Activated CD8-positive, alpha-beta memory T cell treated with anti-CD3 and anti-CD28 coated beads, Interleukin-2, amount 10 ng/mL, durations not matched to agents 7 days and 5 days (primary cell): ENCODE results near the gene GFOD2. TPM values are rescaled to one million over a fixed set of nuclear protein-coding genes. Genes with fewer than 3 reads are reported as not detected.

Experiments
- ATAC-seq: fragments of 150-1000 bp; cut with Tn5 transposase; one replicate; pipeline ENCODE4 v1.10.0; 2021; ENCODE audit warnings: moderate library complexity
- CTCF ChIA-PET: fragments of 350-600 bp; sonication (Branson Sonifier 250); formaldehyde crosslinking; loops from one replicate; lab custom pipeline; 2021; ENCODE audit warnings: antibody characterized with exemption; lab: Charles Lee
- DNase-seq: peaks from one replicate; pipeline ENCODE4 v3.0.0-alpha.2; 2020
- H3K27ac Mint-ChIP-seq: one replicate; pipeline ENCODE4 v1.8.0; 2021; ENCODE audit warnings: mild to moderate bottlenecking, mixed read lengths
- H3K27me3 Mint-ChIP-seq: one replicate; pipeline ENCODE4 v1.8.0; 2021; ENCODE audit warnings: mixed read lengths
- H3K36me3 Mint-ChIP-seq: one replicate; pipeline ENCODE4 v1.8.0; 2021; ENCODE audit warnings: mild to moderate bottlenecking, mixed read lengths
- H3K4me1 Mint-ChIP-seq: one replicate; pipeline ENCODE4 v1.8.0; 2021; ENCODE audit warnings: mixed read lengths
- H3K4me3 Mint-ChIP-seq: one replicate; pipeline ENCODE4 v1.8.0; 2021; ENCODE audit warnings: mild to moderate bottlenecking, moderate library complexity, mixed read lengths
- H3K9me3 Mint-ChIP-seq: one replicate; pipeline ENCODE4 v1.8.0; 2022; ENCODE audit warnings: low read depth, mixed read lengths
- total RNA-seq, 2 experiments: library from RNA; stranded (reverse); gene quantifications; one replicate each; pipeline ENCODE4 v1.2.3, GENCODE V29; 2021

The GFOD2 gene
- total RNA-seq, 2 experiments from 2014 or later: 15.1 to 15.8 TPM

GRCh38 chr16:67685388-67686112 is 33.6 kb downstream of the GFOD2 start:
- peaks cover 5% of the 10 kb centered on the region for H3K36me3 Mint-ChIP-seq
- H3K9me3 Mint-ChIP-seq: no peaks in the 10 kb centered on the region
- ATAC-seq (no peak), DNase-seq (no peak)
- H3K27ac Mint-ChIP-seq: no peak overlapping the region
- H3K4me3 Mint-ChIP-seq: no peak overlapping the region
- H3K27me3 Mint-ChIP-seq: no peaks in the 10 kb centered on the region
- CTCF ChIA-PET: no interaction called here
- no peaks in the 10 kb centered on the region for H3K4me1 Mint-ChIP-seq

- DNase-seq (no peak), ATAC-seq (no peak)
- Mint-ChIP-seq H3K36me3 (peaks cover 5% of the 10 kb centered on the region), H3K4me1 (no peaks in the 10 kb centered on the region), H3K4me3 (no peak overlapping the region), H3K9me3 (no peaks in the 10 kb centered on the region), H3K27ac (no peak overlapping the region), H3K27me3 (no peaks in the 10 kb centered on the region)
- CTCF ChIA-PET: no interaction called here
Observed at GRCh38 chr16:67683767-67684166, 35.3 kb downstream of the GFOD2 start.

- no peak for ATAC-seq
Observed at GRCh38 chr16:67679935-67680897, 38.9 kb downstream of the GFOD2 start.

GRCh38 chr16:67678354-67679023 is 40.6 kb downstream of the GFOD2 start:
- CTCF ChIA-PET: interaction anchor here (1.5 to 2.1 kb wide), 3 partner anchors 9 to 138 kb away, joined by 4 read pairs; no protein-coding TSS in a partner anchor
- H3K4me3 Mint-ChIP-seq: no peak overlapping the region
- ATAC-seq: no peak

More at GRCh38 chr16:67679935-67680897, 38.9 kb downstream of the GFOD2 start:
- CTCF ChIA-PET: interaction anchor here (1.0 to 2.1 kb wide), 4 partner anchors 8 to 137 kb away, joined by 3 to 5 read pairs (median 4); no protein-coding TSS in a partner anchor
- peaks cover 5% of the 10 kb centered on the region for H3K36me3 Mint-ChIP-seq
- H3K27ac Mint-ChIP-seq: no peak overlapping the region
- no peaks in the 10 kb centered on the region for H3K4me1 Mint-ChIP-seq
- no peaks in the 10 kb centered on the region for H3K27me3 Mint-ChIP-seq
- H3K4me3 Mint-ChIP-seq: no peak overlapping the region
- no peaks in the 10 kb centered on the region for H3K9me3 Mint-ChIP-seq
- DNase-seq: no peak

GRCh38 chr16:67677712-67678111 is 41.4 kb downstream of the GFOD2 start:
- Mint-ChIP-seq H3K27ac (no peak overlapping the region), H3K4me1 (no peaks in the 10 kb centered on the region), H3K4me3 (no peak overlapping the region), H3K9me3 (no peaks in the 10 kb centered on the region), H3K27me3 (no peaks in the 10 kb centered on the region), H3K36me3 (no peaks in the 10 kb centered on the region)
- no peak for ATAC-seq
- CTCF ChIA-PET: interaction anchor here (1.5 to 1.9 kb wide), 2 partner anchors 10 to 139 kb away, joined by 4 read pairs; no protein-coding TSS in a partner anchor
- no peak for DNase-seq

More at GRCh38 chr16:67678354-67679023, 40.6 kb downstream of the GFOD2 start:
- H3K27me3 Mint-ChIP-seq: no peaks in the 10 kb centered on the region
- DNase-seq: no peak
- no peaks in the 10 kb centered on the region for H3K9me3 Mint-ChIP-seq
- H3K4me1 Mint-ChIP-seq: no peaks in the 10 kb centered on the region
- H3K27ac Mint-ChIP-seq: no peak overlapping the region
- peaks cover 2% of the 10 kb centered on the region for H3K36me3 Mint-ChIP-seq

- no peak overlapping the region for H3K4me3 Mint-ChIP-seq
- no peak for ATAC-seq
- no peak overlapping the region for H3K27ac Mint-ChIP-seq
- DNase-seq: no peak
- CTCF ChIA-PET: interaction anchor here (0.9 to 1.9 kb wide), 4 partner anchors 11 to 140 kb away, joined by 3 to 4 read pairs (median 4); partner anchors contain the start of gene CARMIL2
- no peaks in the 10 kb centered on the region for H3K9me3 Mint-ChIP-seq
- no peaks in the 10 kb centered on the region for H3K4me1 Mint-ChIP-seq
- H3K36me3 Mint-ChIP-seq: no peaks in the 10 kb centered on the region
- no peaks in the 10 kb centered on the region for H3K27me3 Mint-ChIP-seq
Observed at GRCh38 chr16:67676939-67677338, 42.2 kb downstream of the GFOD2 start.

GRCh38 chr16:67676516-67676915 is 42.6 kb downstream of the GFOD2 start:
- Mint-ChIP-seq H3K9me3 (no peaks in the 10 kb centered on the region), H3K27ac (no peak overlapping the region), H3K4me1 (no peaks in the 10 kb centered on the region), H3K4me3 (no peak overlapping the region), H3K27me3 (no peaks in the 10 kb centered on the region), H3K36me3 (no peaks in the 10 kb centered on the region)
- DNase-seq: no peak
- CTCF ChIA-PET: interaction anchor here (0.9 to 1.9 kb wide), 3 partner anchors 11 to 129 kb away, joined by 3 to 4 read pairs (median 3); partner anchors contain the start of gene CARMIL2
- no peak for ATAC-seq

GRCh38 chr16:67675999-67676398 is 43.1 kb downstream of the GFOD2 start:
- CTCF ChIA-PET: interaction anchor here (0.9 kb wide), 1 partner anchor 129 kb away, joined by 3 read pairs; no protein-coding TSS in a partner anchor
- Mint-ChIP-seq H3K36me3 (no peaks in the 10 kb centered on the region), H3K4me1 (no peaks in the 10 kb centered on the region), H3K27ac (no peak overlapping the region), H3K27me3 (no peaks in the 10 kb centered on the region), H3K9me3 (no peaks in the 10 kb centered on the region), H3K4me3 (no peak overlapping the region)
- DNase-seq: no peak
- ATAC-seq: no peak

- Mint-ChIP-seq H3K4me3 (no peak overlapping the region), H3K27me3 (no peaks in the 10 kb centered on the region), H3K27ac (no peak overlapping the region), H3K4me1 (no peaks in the 10 kb centered on the region), H3K36me3 (no peaks in the 10 kb centered on the region), H3K9me3 (no peaks in the 10 kb centered on the region)
- ATAC-seq (no peak), DNase-seq (no peak)
- CTCF ChIA-PET: no interaction called here
Observed at GRCh38 chr16:67675579-67675935, 43.6 kb downstream of the GFOD2 start.

GRCh38 chr16:67674851-67675578 is 44.1 kb downstream of the GFOD2 start:
- H3K4me3 Mint-ChIP-seq: no peak overlapping the region
- no peaks in the 10 kb centered on the region for H3K4me1 Mint-ChIP-seq
- no peaks in the 10 kb centered on the region for H3K9me3 Mint-ChIP-seq
- CTCF ChIA-PET: interaction anchor here (0.9 to 1.2 kb wide), 3 partner anchors 12 to 158 kb away, joined by 3 to 4 read pairs (median 3); no protein-coding TSS in a partner anchor
- no peaks in the 10 kb centered on the region for H3K27me3 Mint-ChIP-seq
- no peaks in the 10 kb centered on the region for H3K36me3 Mint-ChIP-seq
- DNase-seq: no peak
- ATAC-seq: no peak
- no peak overlapping the region for H3K27ac Mint-ChIP-seq

- H3K4me3 Mint-ChIP-seq: no peak overlapping the region
- no peaks in the 10 kb centered on the region for H3K4me1 Mint-ChIP-seq
- CTCF ChIA-PET: interaction anchor here (0.9 to 17.7 kb wide), 11 partner anchors 11 to 159 kb away, joined by 3 to 199 read pairs (median 4); partner anchors contain the start of genes ACD and CARMIL2
- no peak overlapping the region for H3K27ac Mint-ChIP-seq
- no peaks in the 10 kb centered on the region for H3K36me3 Mint-ChIP-seq
- ATAC-seq (no peak), DNase-seq (no peak)
- no peaks in the 10 kb centered on the region for H3K9me3 Mint-ChIP-seq
- H3K27me3 Mint-ChIP-seq: no peaks in the 10 kb centered on the region
Observed at GRCh38 chr16:67673712-67674580, 45.2 kb downstream of the GFOD2 start.
